ENCODE data around the gene ARV1. TPM values are rescaled to one million over a fixed set of nuclear protein-coding genes. Genes with fewer than 3 reads are reported as not detected.

The ARV1 gene
- total and polyA plus RNA-seq, 2 of the 13 experiments (the other 11 are each of a cell fraction or from before 2014, with no cell fraction given): 13.0 to 15.2 TPM

- TF ChIP-seq GRHL1 (CRISPR knock-in tag; conservative IDR thresholded peaks at IDR 0.05) (no peak), ZFX (CRISPR knock-in tag; IDR thresholded peaks at IDR 0.05; ENCODE audit: low read depth) (no peak), MAF1 (CRISPR knock-in tag; IDR thresholded peaks at IDR 0.05; ENCODE audit: borderline replicate concordance) (no peak), DRAP1 (CRISPR knock-in tag; IDR thresholded peaks at IDR 0.05) (no peak)
Observed at GRCh38 chr1:230987448-230987847, 8.6 kb downstream of the ARV1 start (continued).

- no peak overlapping the region for H3K4me2 ChIP-seq (ENCODE audit: low read depth, low read length)
- intact Hi-C loops (cut with micrococcal nuclease; ENCODE audit: unreplicated experiment) (no loop called here), in situ Hi-C loops (cut with HindIII; ENCODE audit: extremely low pct_ligation_motif_present, low pct_unique_long_range_greater_than_20kb) (no loop called here)
- no peaks in the 10 kb centered on the region for H3K27me3 ChIP-seq (ENCODE audit: control insufficient read depth in 1 of 2, insufficient read depth in 2 of 2, low read length in 2 of 2)
- TF ChIP-seq ZNF10 (CRISPR knock-in tag; IDR thresholded peaks at IDR 0.05; ENCODE audit: borderline replicate concordance, low read depth) (no peak), TFDP2 (CRISPR knock-in tag; IDR thresholded peaks at IDR 0.05) (no peak), BCL6 (CRISPR knock-in tag; IDR thresholded peaks at IDR 0.05) (no peak), TBX3 (IDR thresholded peaks at IDR 0.05; ENCODE audit: borderline replicate concordance) (no peak), NFRKB (IDR thresholded peaks at IDR 0.05) (no peak), ZNF878 (CRISPR knock-in tag; IDR thresholded peaks at IDR 0.05) (no peak)
- no peak for FAIRE-seq
- no peaks in the 10 kb centered on the region for H3K79me2 ChIP-seq (ENCODE audit: insufficient read depth, low read length)
- no peak overlapping the region for H3K9ac ChIP-seq (ENCODE audit: insufficient read depth, low read depth, low read length)
- H3K36me3 ChIP-seq (replicated peaks in 1 of 2; ENCODE audit: control insufficient read depth in 1 of 2, insufficient read depth in 2 of 2, low read length in 2 of 2): peaks cover 6 to 15% of the 10 kb centered on the region in 2 experiments
- 90% methylated on average over 7 of the region's 7 CpGs for WGBS (ENCODE audit: low lambda C conversion rate)
- H3K4me1 ChIP-seq (ENCODE audit: insufficient read depth, low read length): no peaks in the 10 kb centered on the region
- H3K27ac ChIP-seq (ENCODE audit: extremely low read length, insufficient read depth, low read length): no peak overlapping the region
- CTCF ChIA-PET (ENCODE audit: low intra/inter-chr PET ratio, low total read pairs): no interaction called here
- H4K20me1 ChIP-seq (ENCODE audit: insufficient read depth, low read length): no peaks in the 10 kb centered on the region
- H3K9me3 ChIP-seq (ENCODE audit: low read length): no peaks in the 10 kb centered on the region
- POLR2A ChIA-PET: interaction anchor here (0.6 to 1.3 kb wide), 2 partner anchors 13 to 33 kb away, joined by 3 to 4 read pairs; partner anchors contain the start of genes ARV1 and TTC13
- ATAC-seq: no peak
- H2AFZ ChIP-seq (ENCODE audit: low read length): no peak overlapping the region
- no peak for DNase-seq (ENCODE audit: low spot score)
- no TSS peak for BruUV-seq (replicated peaks)
- H3K4me3 ChIP-seq (replicated peaks in 1 of 3; ENCODE audit: insufficient read depth in 1 of 3, low read depth in 2 of 3, low read length in 3 of 3): no peak overlapping the region
Observed at GRCh38 chr1:230992100-230992774, 13.3 kb downstream of the ARV1 start.

All from HepG2 (cell line).